GM11168 (cell line): ENCODE results near the gene ELMO1.

Source experiments
- in situ Hi-C: fragments of 300-500 bp; cut with MboI; formaldehyde crosslinking; loops from one replicate; pipeline ENCODE4 v1.12.0; 2022; ENCODE audit warnings: low sequenced_read_pairs; ENCODE audit not compliant: unreplicated experiment

The ELMO1 gene

GRCh38 chr7:37285706-37286453 lies 162.8 kb downstream of the ELMO1 start:
- in situ Hi-C loops: no loop called here

GRCh38 chr7:37284805-37285231 lies 163.8 kb downstream of the ELMO1 start:
- in situ Hi-C loops: no loop called here

- in situ Hi-C loops: no loop called here
These were observed 164.4 kb downstream of the ELMO1 start for GRCh38 chr7:37284285-37284684.

- in situ Hi-C loops: no loop called here
These were observed 164.9 kb downstream of the ELMO1 start for GRCh38 chr7:37283716-37284115.

DNA sequence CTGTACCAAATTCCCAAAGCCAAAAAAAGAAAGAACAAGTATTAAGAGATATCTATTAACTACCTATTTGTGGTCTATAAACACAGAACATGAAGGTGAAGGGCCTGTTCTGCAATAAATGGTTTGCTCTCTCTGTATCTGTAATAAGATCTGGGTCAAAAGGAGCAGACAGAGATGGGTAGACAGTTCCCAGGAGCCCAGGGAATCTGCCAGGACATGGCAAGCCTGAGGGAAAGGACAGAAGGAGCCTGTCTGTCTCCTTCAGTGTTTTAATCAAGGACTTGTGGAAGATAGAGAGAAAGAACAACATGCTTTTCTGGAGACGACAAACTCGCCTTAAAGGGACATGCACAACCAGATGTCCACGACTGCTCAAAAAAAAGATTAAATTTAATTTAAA lies 165.7 kb downstream of the ELMO1 start:
- in situ Hi-C loops: no loop called here

DNA sequence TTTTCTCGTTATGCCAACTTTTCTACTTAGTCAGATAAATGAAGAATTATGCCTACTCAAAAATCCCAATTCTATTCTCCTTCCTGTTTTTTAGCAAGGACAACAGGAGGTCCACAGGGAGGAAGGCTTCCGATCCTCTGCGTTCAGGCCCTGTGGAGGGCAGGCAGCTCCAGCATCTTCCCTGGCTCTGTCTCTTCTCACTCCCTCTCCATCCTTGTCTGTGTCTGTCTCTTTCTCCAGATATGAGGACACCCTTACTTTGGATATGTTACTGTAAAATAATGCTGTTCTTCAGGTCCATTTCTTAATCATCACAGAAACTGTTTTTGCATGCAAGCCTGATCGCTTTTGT lies 166.6 kb downstream of the ELMO1 start:
- in situ Hi-C loops: no loop called here

- in situ Hi-C loops: no loop called here
These were observed 167.1 kb downstream of the ELMO1 start for GRCh38 chr7:37281368-37282092.

GRCh38 chr7:37277513-37277912 lies 171.2 kb downstream of the ELMO1 start:
- in situ Hi-C loops: no loop called here

- in situ Hi-C loops: no loop called here
These were observed 173.5 kb downstream of the ELMO1 start for GRCh38 chr7:37275078-37275710.

DNA sequence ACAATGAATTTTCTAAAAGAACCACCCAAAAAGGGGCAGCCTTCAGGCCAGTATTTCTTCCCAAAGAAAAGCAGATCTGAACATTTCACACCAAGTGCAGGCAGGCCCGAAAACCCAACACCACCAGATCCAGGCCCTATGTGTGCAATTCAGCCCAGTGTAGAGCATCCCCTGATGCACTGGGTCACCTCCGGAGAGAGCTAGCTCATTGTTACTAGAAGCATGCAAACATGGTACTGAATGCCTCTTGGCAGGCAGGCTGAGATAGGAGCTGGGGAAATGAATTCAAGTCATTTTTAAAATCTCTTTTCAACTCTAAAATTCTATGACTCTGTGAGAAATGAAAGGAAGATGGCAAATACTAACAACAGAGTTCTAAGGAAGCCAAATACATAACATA lies 174.8 kb downstream of the ELMO1 start:
- in situ Hi-C loops: no loop called here

GRCh38 chr7:37269711-37270508 lies 178.8 kb downstream of the ELMO1 start:
- in situ Hi-C loops: loop anchor here (10.0 kb wide), 1 partner anchor 65 kb away; no protein-coding TSS in a partner anchor

- in situ Hi-C loops: loop anchor here (10.0 kb wide), 1 partner anchor 68 kb away; no protein-coding TSS in a partner anchor
These were observed 181.4 kb downstream of the ELMO1 start for GRCh38 chr7:37267251-37267650.

GRCh38 chr7:37265876-37266275 lies 182.8 kb downstream of the ELMO1 start:
- in situ Hi-C loops: loop anchor here (10.0 kb wide), 1 partner anchor 69 kb away; no protein-coding TSS in a partner anchor

- in situ Hi-C loops: loop anchor here (10.0 kb wide), 1 partner anchor 70 kb away; no protein-coding TSS in a partner anchor
These were observed 183.7 kb downstream of the ELMO1 start for GRCh38 chr7:37265006-37265405.

- in situ Hi-C loops: loop anchor here (10.0 kb wide), 1 partner anchor 73 kb away; no protein-coding TSS in a partner anchor
These were observed 186.5 kb downstream of the ELMO1 start for GRCh38 chr7:37262181-37262580.

DNA sequence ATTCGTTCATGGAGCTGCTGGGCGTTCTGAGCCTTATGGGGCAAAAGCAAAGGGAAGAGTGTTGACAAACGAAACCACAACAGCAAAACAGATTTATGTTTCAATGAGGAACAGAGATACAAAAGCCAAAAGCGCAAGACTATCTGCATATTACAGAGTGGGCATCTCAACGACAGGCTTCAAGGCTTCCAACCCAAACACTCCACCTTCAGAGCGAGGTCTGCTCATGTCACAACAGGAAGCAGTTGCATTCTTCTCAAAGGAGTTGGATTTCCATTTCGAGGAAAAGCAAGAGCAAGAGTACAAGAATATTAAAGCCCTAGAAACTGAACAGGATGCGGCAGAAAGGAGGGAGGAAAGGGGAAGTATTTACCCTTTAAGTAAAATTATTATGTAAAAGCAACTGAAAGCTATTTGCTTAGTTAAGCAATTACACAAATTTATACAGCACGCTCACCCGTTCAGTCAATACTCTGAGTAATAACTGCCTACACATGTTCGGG lies 189.3 kb downstream of the ELMO1 start:
- in situ Hi-C loops: no loop called here

DNA sequence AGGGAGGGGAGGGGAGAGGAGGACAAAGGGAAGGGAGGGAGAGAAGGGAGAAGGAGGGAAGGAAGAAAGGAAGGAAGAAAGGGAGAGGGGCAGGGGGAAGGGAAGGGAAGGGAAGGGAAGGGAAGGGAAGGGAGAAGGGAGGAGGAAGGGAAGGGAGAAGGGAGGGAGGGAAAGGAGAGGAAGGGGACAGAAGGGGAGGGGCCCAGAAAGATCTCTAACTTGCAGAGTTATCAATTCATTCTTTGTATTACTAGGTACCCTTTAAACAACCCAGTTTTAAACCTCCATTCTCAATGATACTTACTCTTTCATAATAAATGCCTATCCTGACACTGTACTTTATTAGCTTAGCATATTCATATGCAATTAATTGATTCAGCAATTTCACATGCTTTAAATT lies 192.0 kb downstream of the ELMO1 start:
- in situ Hi-C loops: no loop called here

DNA sequence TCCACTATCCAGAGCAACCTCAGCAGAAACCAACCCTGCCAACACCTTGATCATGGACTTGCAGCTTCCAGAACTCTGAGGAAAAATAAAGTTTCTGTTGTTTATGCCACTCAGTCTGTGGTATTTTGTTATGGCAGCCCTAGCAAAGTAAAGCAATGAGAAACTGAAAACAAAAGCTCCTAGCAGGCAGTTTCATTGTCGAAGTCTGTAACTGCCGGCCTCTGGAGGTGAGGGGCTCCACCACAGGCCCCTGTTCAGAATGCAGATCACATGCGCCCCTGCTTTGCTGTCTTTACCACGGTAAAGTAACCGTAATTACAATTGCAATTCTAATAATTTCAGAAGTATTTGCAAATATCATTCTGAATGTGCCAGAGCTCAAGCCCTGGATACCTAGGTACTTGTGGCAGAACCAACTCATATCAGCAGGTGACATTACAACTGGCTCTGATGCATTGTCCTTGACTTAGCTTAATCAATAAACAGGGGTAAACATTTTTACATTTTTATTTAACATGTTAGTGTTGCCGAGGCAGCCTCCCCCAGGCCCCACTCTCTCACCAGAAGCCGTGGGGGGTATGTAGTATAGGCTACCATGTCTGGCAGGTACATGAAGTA lies 193.2 kb downstream of the ELMO1 start:
- in situ Hi-C loops: no loop called here

DNA sequence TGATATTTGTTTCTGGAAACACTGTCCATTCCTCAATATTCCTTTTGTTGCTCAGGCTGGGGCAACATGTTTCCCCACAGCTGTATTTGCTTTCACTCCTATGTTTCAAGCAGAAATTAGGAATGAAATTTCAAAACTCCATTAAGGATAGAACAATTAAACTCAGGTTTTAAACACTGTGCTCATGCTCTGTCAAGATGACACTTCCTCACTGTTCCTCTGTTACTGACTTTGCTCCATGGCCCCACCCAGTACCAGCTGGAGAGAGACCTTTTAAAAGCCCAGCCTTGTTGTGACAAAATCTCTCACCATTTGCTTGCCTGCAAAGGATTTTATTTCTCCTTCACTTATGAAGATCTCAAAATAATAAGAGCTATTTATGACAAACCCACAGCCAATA lies 197.4 kb downstream of the ELMO1 start:
- in situ Hi-C loops: no loop called here
